ENCODE measurements around the gene RILPL2.

GRCh38 chr12:123446333-123446713 is 9.8 kb upstream of the RILPL2 start:
- TF ChIP-seq CTCF (IDR thresholded peaks at IDR 0.05) (no peak), POLR2AphosphoS5 (IDR thresholded peaks at IDR 0.05; ENCODE audit: insufficient read depth in 1 of 2, low read depth in 1 of 2) (no peak)

All from vagina (tissue), 2 donors.